K562 (cell line): Measurements from ENCODE around the gene POLR2L. TPM values are rescaled to one million over a fixed set of nuclear protein-coding genes. Genes with fewer than 3 reads are reported as not detected.

Experiments used
- CHD1 ChIP-seq: fragments of 200-600 bp; sonication (generic); IDR thresholded peaks from one replicate; pipeline ENCODE4 v1.6.1; 2012; ENCODE audit warnings: mild to moderate bottlenecking, moderate library complexity, low read length, inconsistent platforms
- CREM ChIP-seq: IDR thresholded peaks from 2 replicates; pipeline ENCODE4 v1.6.1; 2014; ENCODE audit warnings: antibody characterized with exemption, low read depth
- EWSR1 ChIP-seq: fragments of 450-650 bp; IDR thresholded peaks from 2 replicates; pipeline ENCODE4 v1.6.1; 2018; ENCODE audit warnings: borderline replicate concordance, mild to moderate bottlenecking, low read depth, moderate library complexity; ENCODE audit not compliant: partially characterized antibody
- GATAD2B ChIP-seq: fragments of 450-650 bp; IDR thresholded peaks from 2 replicates; pipeline ENCODE4 v1.6.1; 2017; ENCODE audit warnings: mild to moderate bottlenecking, borderline replicate concordance
- HES1 ChIP-seq: fragments of 450-650 bp; IDR thresholded peaks from 2 replicates; pipeline ENCODE4 v1.6.1; 2016; ENCODE audit warnings: low read depth, mild to moderate bottlenecking, moderate library complexity
- JUN ChIP-seq, 2 experiments: sonication (generic) in 1 of 2; formaldehyde crosslinking in 1 of 2; IDR thresholded peaks; 2 replicates each; pipeline versions ENCODE4 v1.6.1 to v1.8.0; 2012 to 2022; ENCODE audit warnings: borderline replicate concordance in 2 of 2, mild to moderate bottlenecking in 2 of 2, improper control_type of control experiment in 1 of 2, low read depth in 1 of 2, low read length in 1 of 2, missing genetic modification reagents in 1 of 2
- MCM7 ChIP-seq, 2 experiments: fragments of 450-650 bp; IDR thresholded peaks; 2 replicates each; pipeline ENCODE4 v1.6.1; 2016 to 2018
- MEF2A ChIP-seq: IDR thresholded peaks from 2 replicates; pipeline ENCODE4 v1.6.1; 2011; ENCODE audit warnings: low read depth, mild to moderate bottlenecking, low read length, moderate library complexity; ENCODE audit not compliant: control insufficient read depth
- MTA1 ChIP-seq: fragments of 450-650 bp; IDR thresholded peaks from 2 replicates; pipeline ENCODE4 v1.6.1; 2017; ENCODE audit warnings: borderline replicate concordance
- PYGO2 ChIP-seq: fragments of 450-650 bp; IDR thresholded peaks from 2 replicates; pipeline ENCODE4 v1.6.1; 2016; ENCODE audit warnings: mild to moderate bottlenecking, missing genetic modification characterization, moderate library complexity, missing compliant biosample characterization
- SREBF1 ChIP-seq: fragments of 150-350 bp; IDR thresholded peaks from 2 replicates; pipeline ENCODE4 v1.6.1; 2014; ENCODE audit warnings: antibody characterized with exemption, low read depth, low read length, borderline replicate concordance
- SRSF3 ChIP-seq: fragments of 200-400 bp; formaldehyde crosslinking; IDR thresholded peaks from 2 replicates; pipeline ENCODE4 v1.6.1; 2016; ENCODE audit warnings: mild to moderate bottlenecking, low read length, moderate library complexity; ENCODE audit not compliant: insufficient read depth
- USF1 ChIP-seq: sonication (generic); formaldehyde crosslinking; IDR thresholded peaks from 2 replicates; pipeline ENCODE4 v1.9.0; 2022; ENCODE audit warnings: mild to moderate bottlenecking, missing genetic modification reagents
- ZNF143 ChIP-seq: sonication (generic); formaldehyde crosslinking; IDR thresholded peaks from 2 replicates; pipeline ENCODE4 v1.9.0; 2022; ENCODE audit warnings: mild to moderate bottlenecking, missing genetic modification reagents
- ZNF217 ChIP-seq: sonication (generic); formaldehyde crosslinking; IDR thresholded peaks from 2 replicates; pipeline ENCODE4 v1.8.0; 2022; ENCODE audit warnings: mild to moderate bottlenecking, missing genetic modification reagents
- ZNF316 ChIP-seq: fragments of 450-650 bp; IDR thresholded peaks from 2 replicates; pipeline ENCODE4 v1.6.1; 2016
- polyA plus RNA-seq, 8 experiments: library from polyadenylated mRNA; depleted of rRNA in 4 of 8; stranded (reverse) in 5 of 8; unstranded in 3 of 8; fragments of >200 nt; fragmentation: Nextera tagmentation in 2 of 8; fragmentation: Illumina TruSeq in 1 of 8; extraction: Ambion mirVana in 2 of 8; extraction: Trizol in 1 of 8; gene quantifications; 2 replicates each; pipeline versions ENCODE4 v1.2.1 to v1.2.3, GENCODE V29; 2011 to 2014; ENCODE audit warnings: inconsistent platforms in 1 of 8, missing spikeins in 1 of 8
- total RNA-seq, 7 experiments: library from RNA; depleted of rRNA in 6 of 7; stranded (reverse); fragments of >200 nt in 6 of 7; fragmentation: Illumina TruSeq in 2 of 7; extraction: Trizol in 2 of 7; gene quantifications; 2 replicates each; pipeline versions ENCODE4 v1.2.1 to v1.2.3, GENCODE V29; 2011 to 2021; ENCODE audit warnings: low replicate concordance in 1 of 7
- TF ChIP-seq, protein P1 (sequence below): sonication (generic); formaldehyde crosslinking; IDR thresholded peaks from 2 replicates; pipeline ENCODE4 v1.8.0; 2022; ENCODE audit warnings: mild to moderate bottlenecking, missing genetic modification reagents
- TF ChIP-seq, protein P2 (sequence below): fragments of 450-650 bp; IDR thresholded peaks from 2 replicates; pipeline ENCODE4 v1.6.1; 2017; ENCODE audit warnings: antibody characterized with exemption
- TF ChIP-seq, protein P3 (sequence below): IDR thresholded peaks from 2 replicates; pipeline ENCODE4 v1.6.1; 2016; ENCODE audit warnings: missing genetic modification characterization, missing compliant biosample characterization
- TF ChIP-seq, protein P4 (sequence below): fragments of 450-650 bp; IDR thresholded peaks from 2 replicates; pipeline ENCODE4 v1.6.1; 2017; ENCODE audit warnings: mild to moderate bottlenecking, moderate library complexity

Gene POLR2L
- total and polyA plus RNA-seq, 9 of the 15 experiments (the other 6 are each of a cell fraction or from before 2014, with no cell fraction given): 38.3 to 688 (median 108) TPM

- TF ChIP-seq, protein P1, sequence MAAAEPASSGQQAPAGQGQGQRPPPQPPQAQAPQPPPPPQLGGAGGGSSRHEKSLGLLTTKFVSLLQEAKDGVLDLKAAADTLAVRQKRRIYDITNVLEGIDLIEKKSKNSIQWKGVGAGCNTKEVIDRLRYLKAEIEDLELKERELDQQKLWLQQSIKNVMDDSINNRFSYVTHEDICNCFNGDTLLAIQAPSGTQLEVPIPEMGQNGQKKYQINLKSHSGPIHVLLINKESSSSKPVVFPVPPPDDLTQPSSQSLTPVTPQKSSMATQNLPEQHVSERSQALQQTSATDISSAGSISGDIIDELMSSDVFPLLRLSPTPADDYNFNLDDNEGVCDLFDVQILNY (CRISPR knock-in tag): no peak
- TF ChIP-seq USF1 (CRISPR knock-in tag) (peak; percentile 35; the same call in 1 of the 2 replicates), CHD1 (peak; percentile 9), EWSR1 (no peak), MEF2A (no peak), GATAD2B (peak; percentile 8; the same call in 1 of the 2 replicates), SRSF3 (no peak), ZNF217 (CRISPR knock-in tag) (no peak), MCM7 (IDR thresholded peaks at IDR 0.05) (no peak), ZNF143 (CRISPR knock-in tag) (0 out of 2 replicates have a peak, but pooled peaks have one; percentile 35), PYGO2 (tag) (no peak), JUN (IDR thresholded peaks at IDR 0.05; ENCODE audit: borderline replicate concordance, low read depth, low read length) (no peak; the same call in 1 of the 2 replicates), JUN (CRISPR knock-in tag; IDR thresholded peaks at IDR 0.05; ENCODE audit: borderline replicate concordance) (peak; percentile 78; the same call in 1 of the 2 replicates), HES1 (no peak), ZNF316 (no peak), SREBF1 (no peak), MTA1 (no peak), CREM (no peak)
- TF ChIP-seq, protein P2, sequence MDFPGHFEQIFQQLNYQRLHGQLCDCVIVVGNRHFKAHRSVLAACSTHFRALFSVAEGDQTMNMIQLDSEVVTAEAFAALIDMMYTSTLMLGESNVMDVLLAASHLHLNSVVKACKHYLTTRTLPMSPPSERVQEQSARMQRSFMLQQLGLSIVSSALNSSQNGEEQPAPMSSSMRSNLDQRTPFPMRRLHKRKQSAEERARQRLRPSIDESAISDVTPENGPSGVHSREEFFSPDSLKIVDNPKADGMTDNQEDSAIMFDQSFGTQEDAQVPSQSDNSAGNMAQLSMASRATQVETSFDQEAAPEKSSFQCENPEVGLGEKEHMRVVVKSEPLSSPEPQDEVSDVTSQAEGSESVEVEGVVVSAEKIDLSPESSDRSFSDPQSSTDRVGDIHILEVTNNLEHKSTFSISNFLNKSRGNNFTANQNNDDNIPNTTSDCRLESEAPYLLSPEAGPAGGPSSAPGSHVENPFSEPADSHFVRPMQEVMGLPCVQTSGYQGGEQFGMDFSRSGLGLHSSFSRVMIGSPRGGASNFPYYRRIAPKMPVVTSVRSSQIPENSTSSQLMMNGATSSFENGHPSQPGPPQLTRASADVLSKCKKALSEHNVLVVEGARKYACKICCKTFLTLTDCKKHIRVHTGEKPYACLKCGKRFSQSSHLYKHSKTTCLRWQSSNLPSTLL: no peak
- TF ChIP-seq, protein P3, sequence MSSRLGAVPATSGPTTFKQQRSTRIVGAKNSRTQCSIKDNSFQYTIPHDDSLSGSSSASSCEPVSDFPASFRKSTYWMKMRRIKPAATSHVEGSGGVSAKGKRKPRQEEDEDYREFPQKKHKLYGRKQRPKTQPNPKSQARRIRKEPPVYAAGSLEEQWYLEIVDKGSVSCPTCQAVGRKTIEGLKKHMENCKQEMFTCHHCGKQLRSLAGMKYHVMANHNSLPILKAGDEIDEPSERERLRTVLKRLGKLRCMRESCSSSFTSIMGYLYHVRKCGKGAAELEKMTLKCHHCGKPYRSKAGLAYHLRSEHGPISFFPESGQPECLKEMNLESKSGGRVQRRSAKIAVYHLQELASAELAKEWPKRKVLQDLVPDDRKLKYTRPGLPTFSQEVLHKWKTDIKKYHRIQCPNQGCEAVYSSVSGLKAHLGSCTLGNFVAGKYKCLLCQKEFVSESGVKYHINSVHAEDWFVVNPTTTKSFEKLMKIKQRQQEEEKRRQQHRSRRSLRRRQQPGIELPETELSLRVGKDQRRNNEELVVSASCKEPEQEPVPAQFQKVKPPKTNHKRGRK (tag): no peak
- TF ChIP-seq, protein P4, sequence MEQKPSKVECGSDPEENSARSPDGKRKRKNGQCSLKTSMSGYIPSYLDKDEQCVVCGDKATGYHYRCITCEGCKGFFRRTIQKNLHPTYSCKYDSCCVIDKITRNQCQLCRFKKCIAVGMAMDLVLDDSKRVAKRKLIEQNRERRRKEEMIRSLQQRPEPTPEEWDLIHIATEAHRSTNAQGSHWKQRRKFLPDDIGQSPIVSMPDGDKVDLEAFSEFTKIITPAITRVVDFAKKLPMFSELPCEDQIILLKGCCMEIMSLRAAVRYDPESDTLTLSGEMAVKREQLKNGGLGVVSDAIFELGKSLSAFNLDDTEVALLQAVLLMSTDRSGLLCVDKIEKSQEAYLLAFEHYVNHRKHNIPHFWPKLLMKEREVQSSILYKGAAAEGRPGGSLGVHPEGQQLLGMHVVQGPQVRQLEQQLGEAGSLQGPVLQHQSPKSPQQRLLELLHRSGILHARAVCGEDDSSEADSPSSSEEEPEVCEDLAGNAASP: no peak
Observed at GRCh38 chr11:818396-819128, 23.8 kb downstream of the POLR2L start, which contains the start of gene PNPLA2 (continued).
